ENCODE data around the gene SH3GLB2.
"Not testable (repeated sequence)": the region's sequence is repeated elsewhere in the genome, so short reads cannot be mapped to it uniquely, and the experiment has no call there.

Gene SH3GLB2

GRCh38 chr9:129036923-129037766 lies 9.0 kb upstream of the SH3GLB2 start:
- DNase-seq (ENCODE audit: low spot score): no peak
- TF ChIP-seq, protein P1, sequence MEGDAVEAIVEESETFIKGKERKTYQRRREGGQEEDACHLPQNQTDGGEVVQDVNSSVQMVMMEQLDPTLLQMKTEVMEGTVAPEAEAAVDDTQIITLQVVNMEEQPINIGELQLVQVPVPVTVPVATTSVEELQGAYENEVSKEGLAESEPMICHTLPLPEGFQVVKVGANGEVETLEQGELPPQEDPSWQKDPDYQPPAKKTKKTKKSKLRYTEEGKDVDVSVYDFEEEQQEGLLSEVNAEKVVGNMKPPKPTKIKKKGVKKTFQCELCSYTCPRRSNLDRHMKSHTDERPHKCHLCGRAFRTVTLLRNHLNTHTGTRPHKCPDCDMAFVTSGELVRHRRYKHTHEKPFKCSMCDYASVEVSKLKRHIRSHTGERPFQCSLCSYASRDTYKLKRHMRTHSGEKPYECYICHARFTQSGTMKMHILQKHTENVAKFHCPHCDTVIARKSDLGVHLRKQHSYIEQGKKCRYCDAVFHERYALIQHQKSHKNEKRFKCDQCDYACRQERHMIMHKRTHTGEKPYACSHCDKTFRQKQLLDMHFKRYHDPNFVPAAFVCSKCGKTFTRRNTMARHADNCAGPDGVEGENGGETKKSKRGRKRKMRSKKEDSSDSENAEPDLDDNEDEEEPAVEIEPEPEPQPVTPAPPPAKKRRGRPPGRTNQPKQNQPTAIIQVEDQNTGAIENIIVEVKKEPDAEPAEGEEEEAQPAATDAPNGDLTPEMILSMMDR (IDR thresholded peaks at IDR 0.05; ENCODE audit: borderline replicate concordance, control extremely low read depth, extremely low read depth, insufficient read depth, missing control alignments): no peak
- in situ Hi-C loops (cut with MboI; ENCODE audit: low sequenced_read_pairs, unreplicated experiment): no loop called here

DNA sequence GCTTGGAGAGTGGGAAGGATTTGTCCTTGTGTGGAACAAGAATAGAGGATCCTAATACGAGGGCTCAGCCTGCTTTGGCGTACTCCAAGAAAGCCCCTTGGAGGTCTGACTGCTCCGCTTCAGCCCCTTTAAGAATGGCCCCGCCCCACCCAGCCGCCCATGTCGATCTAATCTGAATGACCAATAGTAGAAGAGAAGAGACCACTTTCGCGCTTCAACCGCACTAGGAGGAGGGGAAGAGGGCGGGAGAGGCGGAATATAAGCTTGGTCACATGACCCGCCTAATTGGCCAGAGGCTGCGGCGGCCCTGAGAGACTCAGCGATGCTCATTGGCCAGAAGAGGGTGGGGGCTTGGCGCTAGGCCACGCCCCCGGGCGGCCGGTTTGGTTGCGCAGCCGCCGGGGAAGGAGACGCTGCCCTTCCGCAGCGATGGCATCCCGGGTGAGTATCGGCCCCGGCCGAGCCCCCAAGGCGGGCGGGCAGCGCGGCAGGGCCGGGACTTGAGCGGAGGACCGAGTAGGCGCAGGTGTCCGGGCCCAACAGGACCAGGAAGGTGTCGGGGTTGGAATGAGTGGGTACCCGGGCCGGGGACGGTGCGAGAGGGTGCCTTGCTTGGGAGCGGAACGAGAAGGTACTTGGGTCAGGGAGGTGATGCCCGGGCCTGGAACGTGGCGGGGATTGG lies 8.3 kb upstream of the SH3GLB2 start, which contains the start of gene MIGA2:
TSS of gene MIGA2 (plus strand) at position 386 of the 682 bp plus-strand sequence. CDS start 3,969 bp downstream, outside the sequence.
- TF ChIP-seq, protein P1 (IDR thresholded peaks at IDR 0.05; ENCODE audit: borderline replicate concordance, control extremely low read depth, extremely low read depth, insufficient read depth, missing control alignments): no peak
- peak; percentile 100 for DNase-seq (ENCODE audit: low spot score)
- in situ Hi-C loops (cut with MboI; ENCODE audit: low sequenced_read_pairs, unreplicated experiment): no loop called here

- in situ Hi-C loops (cut with MboI; ENCODE audit: low sequenced_read_pairs, unreplicated experiment); DNase-seq (ENCODE audit: low spot score): not testable (repeated sequence)
These were observed 7.7 kb upstream of the SH3GLB2 start for GRCh38 chr9:129035838-129036237.

DNA sequence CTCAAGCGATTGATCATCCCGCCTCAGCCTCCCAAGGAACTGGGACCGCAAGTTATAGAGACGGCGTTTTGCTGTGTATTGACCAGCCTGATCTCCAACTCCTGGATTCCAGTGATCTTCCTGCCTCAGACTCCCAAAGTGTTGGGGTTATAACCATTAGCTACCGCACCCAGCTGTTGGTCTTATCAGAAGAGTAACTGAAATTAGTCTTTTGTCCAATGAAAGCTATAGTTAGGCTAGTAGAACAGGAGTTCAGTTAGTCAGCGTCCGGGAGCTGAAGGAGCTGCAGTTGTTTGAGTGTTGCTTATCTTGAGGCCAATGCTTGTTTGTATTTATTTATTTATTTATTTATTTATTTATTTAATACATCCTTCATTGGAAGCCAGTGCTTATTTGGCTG lies 5.1 kb upstream of the SH3GLB2 start:
- DNase-seq (ENCODE audit: low spot score): no peak
- in situ Hi-C loops (cut with MboI; ENCODE audit: low sequenced_read_pairs, unreplicated experiment): no loop called here
- TF ChIP-seq, protein P1 (IDR thresholded peaks at IDR 0.05; ENCODE audit: borderline replicate concordance, control extremely low read depth, extremely low read depth, insufficient read depth, missing control alignments): no peak

DNA sequence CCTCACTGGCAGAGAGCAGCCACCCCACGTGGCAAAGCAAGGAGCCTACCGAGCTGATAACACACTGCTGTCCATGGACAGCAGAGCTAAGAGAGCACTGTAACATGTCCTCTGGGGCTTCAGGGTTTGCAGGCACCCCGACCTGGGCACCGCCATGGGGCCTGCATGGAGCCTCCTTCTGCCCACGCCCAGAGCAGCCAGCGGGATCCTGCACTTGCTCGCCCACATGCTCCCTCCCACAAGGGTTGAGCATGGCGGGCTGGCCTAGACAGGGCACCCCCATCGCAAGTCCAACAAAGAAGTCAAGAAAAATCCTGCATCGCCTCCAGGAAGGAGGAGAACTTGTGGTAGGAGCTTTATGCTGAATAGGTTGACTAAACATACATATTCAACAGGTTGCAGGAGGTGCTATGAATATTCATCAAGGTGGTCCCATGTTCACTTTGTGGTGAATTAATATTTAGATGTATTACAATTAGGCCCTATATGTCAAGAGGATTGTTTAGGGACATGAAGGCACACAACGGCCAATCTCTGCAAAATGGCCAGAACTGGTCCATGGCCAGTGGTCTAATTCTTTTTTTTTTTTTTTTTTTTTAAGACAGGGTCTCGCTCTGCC lies 4.5 kb upstream of the SH3GLB2 start:
- TF ChIP-seq, protein P1 (IDR thresholded peaks at IDR 0.05; ENCODE audit: borderline replicate concordance, control extremely low read depth, extremely low read depth, insufficient read depth, missing control alignments): no peak
- no peak for DNase-seq (ENCODE audit: low spot score)
- in situ Hi-C loops (cut with MboI; ENCODE audit: low sequenced_read_pairs, unreplicated experiment): no loop called here

DNA sequence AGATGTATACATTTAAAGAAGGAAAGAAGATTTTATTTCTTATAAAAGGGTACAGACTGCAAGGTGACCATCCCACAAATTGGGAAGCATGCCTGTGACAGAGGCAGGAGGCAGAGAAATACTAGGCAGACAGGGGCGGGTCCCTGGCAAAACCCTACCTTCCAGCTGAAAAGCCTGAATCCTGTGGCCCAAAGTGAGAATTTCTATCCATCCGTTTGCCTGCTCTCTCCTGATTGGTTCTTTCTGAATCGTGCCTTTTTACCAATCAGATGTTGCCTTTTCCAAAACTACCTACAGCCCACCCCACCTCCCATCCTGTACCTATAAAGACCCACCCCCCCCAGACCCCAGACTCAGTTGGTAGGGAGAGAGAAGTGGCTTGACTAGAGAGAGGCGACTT lies 3.4 kb upstream of the SH3GLB2 start:
- in situ Hi-C loops (cut with MboI; ENCODE audit: low sequenced_read_pairs, unreplicated experiment): no loop called here
- TF ChIP-seq, protein P1 (IDR thresholded peaks at IDR 0.05; ENCODE audit: borderline replicate concordance, control extremely low read depth, extremely low read depth, insufficient read depth, missing control alignments): no peak
- DNase-seq (ENCODE audit: low spot score): no peak
